GM23248 (cell line): ENCODE results near the gene ZEB1.

ENCODE experiments used
- EZH2 ChIP-seq: fragments of 200-600 bp; sonication (generic); IDR thresholded peaks from 2 replicates; pipeline ENCODE4 v1.6.1; 2018; ENCODE audit warnings: antibody characterized with exemption, mild to moderate bottlenecking; ENCODE audit not compliant: insufficient read depth, poor library complexity, severe bottlenecking
- EZH2phosphoT487 ChIP-seq: fragments of 200-600 bp; sonication (generic); IDR thresholded peaks from 2 replicates; pipeline ENCODE4 v1.6.1; 2018; ENCODE audit warnings: antibody characterized with exemption, moderate library complexity, mild to moderate bottlenecking, low read depth; ENCODE audit not compliant: insufficient read depth

- TF ChIP-seq EZH2phosphoT487 (no peak), EZH2 (no peak)
Measured at GRCh38 chr10:31343551-31343950, 24.5 kb downstream of the ZEB1 start.
